ENCODE data around the gene CPA2. TPM values are rescaled to one million over a fixed set of nuclear protein-coding genes. Genes with fewer than 3 reads are reported as not detected.

Gene CPA2
- total RNA-seq, 2 experiments from 2014 or later: not detected

DNA sequence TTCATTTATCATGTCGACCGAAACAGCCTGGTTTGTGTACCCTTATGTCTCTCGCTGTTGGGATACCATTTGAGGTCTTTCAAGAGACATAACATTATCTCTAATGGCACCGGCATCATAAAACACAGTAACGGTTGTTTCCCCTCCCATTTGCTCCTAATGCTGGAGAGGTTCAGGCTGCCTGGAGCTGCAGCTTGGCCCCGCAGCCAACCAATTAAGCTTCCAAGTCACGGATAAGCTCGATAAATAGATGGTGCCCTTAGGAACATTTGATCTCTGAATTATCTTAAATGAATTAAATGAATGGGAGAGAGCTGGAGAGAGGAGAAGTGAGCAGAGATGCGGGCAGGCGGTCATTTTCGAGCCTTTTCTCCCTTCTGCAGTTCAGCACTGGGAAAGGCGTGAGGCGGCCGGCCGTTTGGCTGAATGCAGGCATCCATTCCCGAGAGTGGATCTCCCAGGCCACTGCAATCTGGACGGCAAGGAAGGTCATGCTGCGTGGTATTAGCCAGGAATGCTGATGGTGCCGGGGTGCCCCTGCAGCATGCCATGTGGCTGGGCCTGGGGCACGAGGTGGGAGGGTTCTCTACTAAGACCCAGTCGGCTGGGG, 38.9 kb downstream of the CPA2 start:
- TF ChIP-seq, protein P1, sequence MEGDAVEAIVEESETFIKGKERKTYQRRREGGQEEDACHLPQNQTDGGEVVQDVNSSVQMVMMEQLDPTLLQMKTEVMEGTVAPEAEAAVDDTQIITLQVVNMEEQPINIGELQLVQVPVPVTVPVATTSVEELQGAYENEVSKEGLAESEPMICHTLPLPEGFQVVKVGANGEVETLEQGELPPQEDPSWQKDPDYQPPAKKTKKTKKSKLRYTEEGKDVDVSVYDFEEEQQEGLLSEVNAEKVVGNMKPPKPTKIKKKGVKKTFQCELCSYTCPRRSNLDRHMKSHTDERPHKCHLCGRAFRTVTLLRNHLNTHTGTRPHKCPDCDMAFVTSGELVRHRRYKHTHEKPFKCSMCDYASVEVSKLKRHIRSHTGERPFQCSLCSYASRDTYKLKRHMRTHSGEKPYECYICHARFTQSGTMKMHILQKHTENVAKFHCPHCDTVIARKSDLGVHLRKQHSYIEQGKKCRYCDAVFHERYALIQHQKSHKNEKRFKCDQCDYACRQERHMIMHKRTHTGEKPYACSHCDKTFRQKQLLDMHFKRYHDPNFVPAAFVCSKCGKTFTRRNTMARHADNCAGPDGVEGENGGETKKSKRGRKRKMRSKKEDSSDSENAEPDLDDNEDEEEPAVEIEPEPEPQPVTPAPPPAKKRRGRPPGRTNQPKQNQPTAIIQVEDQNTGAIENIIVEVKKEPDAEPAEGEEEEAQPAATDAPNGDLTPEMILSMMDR (IDR thresholded peaks at IDR 0.05): no peak
- Histone ChIP-seq H3K9me3 (ENCODE audit: control insufficient read depth in 1 of 2, insufficient read depth in 1 of 2, low read length in 2 of 2) (no peaks in the 10 kb centered on the region), H3K27ac (ENCODE audit: low read depth in 1 of 2, low read length in 2 of 2) (no peak overlapping the region), H3K4me1 (ENCODE audit: insufficient read depth, low read length) (no peaks in the 10 kb centered on the region), H3K27me3 (ENCODE audit: control insufficient read depth in 1 of 2, insufficient read depth in 2 of 2, low read length in 2 of 2) (no peaks in the 10 kb centered on the region), H3K4me3 (ENCODE audit: low read length) (no peak overlapping the region), H3K36me3 (ENCODE audit: insufficient read depth, low read length) (no peaks in the 10 kb centered on the region)
- H3K27me3 Mint-ChIP-seq: no peaks in the 10 kb centered on the region
- no peaks in the 10 kb centered on the region for H3K4me1 Mint-ChIP-seq (ENCODE audit: low read depth)
- DNase-seq (no peak), ATAC-seq (ENCODE audit: poor library complexity) (no peak)
- H3K36me3 Mint-ChIP-seq (ENCODE audit: low read depth): no peaks in the 10 kb centered on the region
- ChIA-PET POLR2A (no interaction called here), CTCF (interaction anchor here (0.8 kb wide), 1 partner anchor 9 kb away, joined by 3 read pairs; no protein-coding TSS in a partner anchor)
- H3K9me3 Mint-ChIP-seq: no peaks in the 10 kb centered on the region
- no peak overlapping the region for H3K4me3 Mint-ChIP-seq
- intact Hi-C loops (cut with DNase I, micrococcal nuclease): no loop called here
- H3K27ac Mint-ChIP-seq: no peak overlapping the region

GRCh38 chr7:130309986-130310385, 43.3 kb downstream of the CPA2 start:
- TF ChIP-seq, protein P1 (IDR thresholded peaks at IDR 0.05): no peak
- Histone ChIP-seq H3K4me1 (ENCODE audit: insufficient read depth, low read length) (no peaks in the 10 kb centered on the region), H3K9me3 (ENCODE audit: control insufficient read depth in 1 of 2, insufficient read depth in 1 of 2, low read length in 2 of 2) (no peaks in the 10 kb centered on the region), H3K27me3 (ENCODE audit: control insufficient read depth in 1 of 2, insufficient read depth in 2 of 2, low read length in 2 of 2) (no peaks in the 10 kb centered on the region), H3K27ac (ENCODE audit: low read depth in 1 of 2, low read length in 2 of 2) (no peak overlapping the region), H3K4me3 (ENCODE audit: low read length) (no peak overlapping the region), H3K36me3 (ENCODE audit: insufficient read depth, low read length) (no peaks in the 10 kb centered on the region)
- Mint-ChIP-seq H3K27me3 (no peaks in the 10 kb centered on the region), H3K27ac (no peak overlapping the region), H3K9me3 (no peaks in the 10 kb centered on the region), H3K4me1 (ENCODE audit: low read depth) (no peaks in the 10 kb centered on the region), H3K36me3 (ENCODE audit: low read depth) (no peaks in the 10 kb centered on the region), H3K4me3 (no peak overlapping the region)
- POLR2A ChIA-PET: no interaction called here
- ATAC-seq (ENCODE audit: poor library complexity): no peak
- intact Hi-C loops (cut with DNase I, micrococcal nuclease): no loop called here
- CTCF ChIA-PET: no interaction called here
- no peak for DNase-seq

- no peak overlapping the region for H3K4me3 ChIP-seq (ENCODE audit: low read length)
- no peak for ATAC-seq (ENCODE audit: poor library complexity)
- TF ChIP-seq, protein P1 (IDR thresholded peaks at IDR 0.05): no peak
- Mint-ChIP-seq H3K4me1 (ENCODE audit: low read depth) (no peaks in the 10 kb centered on the region), H3K9me3 (no peaks in the 10 kb centered on the region), H3K27me3 (no peaks in the 10 kb centered on the region), H3K36me3 (ENCODE audit: low read depth) (no peaks in the 10 kb centered on the region), H3K4me3 (no peak overlapping the region), H3K27ac (no peak overlapping the region)
- ChIA-PET POLR2A (interaction anchor here (0.6 kb wide), 1 partner anchor 428 kb away, joined by 3 read pairs; no protein-coding TSS in a partner anchor), CTCF (no interaction called here)
- H3K27ac ChIP-seq (ENCODE audit: low read depth in 1 of 2, low read length in 2 of 2): no peak overlapping the region
- H3K9me3 ChIP-seq (ENCODE audit: control insufficient read depth in 1 of 2, insufficient read depth in 1 of 2, low read length in 2 of 2): no peaks in the 10 kb centered on the region
- intact Hi-C loops (cut with DNase I, micrococcal nuclease): no loop called here
- no peaks in the 10 kb centered on the region for H3K36me3 ChIP-seq (ENCODE audit: insufficient read depth, low read length)
- no peaks in the 10 kb centered on the region for H3K4me1 ChIP-seq (ENCODE audit: insufficient read depth, low read length)
- no peak for DNase-seq
- H3K27me3 ChIP-seq (ENCODE audit: control insufficient read depth in 1 of 2, insufficient read depth in 2 of 2, low read length in 2 of 2): no peaks in the 10 kb centered on the region
These were observed 47.6 kb downstream of the CPA2 start for GRCh38 chr7:130314305-130314704.

All from CD4-positive, alpha-beta T cell (primary cell).